GM15510 (cell line): ENCODE results near the gene NLRC5.

Experiments used
- POLR2A ChIP-seq: IDR thresholded peaks from 3 replicates; pipeline ENCODE4 v1.6.1; 2011; ENCODE audit warnings: borderline replicate concordance; ENCODE audit not compliant: insufficient read length; ENCODE audit errors: extremely low read depth

The NLRC5 gene

DNA sequence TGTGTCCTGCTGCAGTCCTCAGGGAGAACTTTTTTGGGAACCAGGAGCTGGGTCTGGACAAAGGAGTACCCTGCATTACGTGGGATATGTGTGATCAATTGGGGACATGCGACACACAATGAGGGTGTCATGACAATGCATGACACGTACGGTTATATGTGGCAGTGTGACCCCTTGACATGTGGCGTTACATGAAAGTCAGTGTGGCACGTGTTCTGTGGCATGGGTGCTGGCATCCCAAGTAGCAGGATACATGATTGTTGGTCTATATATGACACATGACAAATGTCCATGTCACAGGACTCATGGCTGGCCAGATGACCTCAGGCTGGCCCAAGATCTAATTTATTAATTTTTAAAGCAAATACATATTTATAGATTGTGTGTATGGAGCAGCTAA lies 93.3 kb downstream of the NLRC5 start:
- TF ChIP-seq POLR2A: no peak

DNA sequence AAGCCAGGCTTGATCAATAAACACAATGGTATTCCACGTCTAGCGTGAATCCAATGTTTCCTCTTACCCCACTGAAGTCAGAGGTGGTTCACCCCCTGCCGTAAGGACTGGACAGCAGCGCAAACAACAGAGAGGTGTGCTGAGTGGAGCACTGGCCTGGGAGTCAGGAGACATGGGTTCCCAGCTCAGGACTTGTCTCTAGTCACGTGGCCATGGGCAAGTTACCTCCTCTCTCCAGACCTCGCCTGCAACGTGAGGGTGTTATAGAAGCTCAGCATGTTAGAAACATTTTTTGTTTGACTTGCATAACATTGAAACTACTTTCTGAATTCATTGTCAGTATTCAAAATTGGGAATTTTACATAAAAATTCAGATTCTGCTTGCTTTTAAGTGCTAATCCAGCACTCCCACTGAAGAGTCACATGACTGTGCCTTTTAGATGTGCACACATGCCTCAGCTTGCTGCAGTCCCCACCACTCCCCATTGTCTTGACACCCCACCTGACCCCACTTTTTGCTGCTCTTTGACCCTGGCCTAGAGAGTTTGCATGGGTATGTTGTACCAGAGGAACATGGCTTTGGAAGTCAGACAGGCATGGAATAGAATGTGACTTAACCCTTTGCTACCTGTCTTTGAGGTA lies 94.2 kb downstream of the NLRC5 start:
- TF ChIP-seq POLR2A: no peak

- no peak for TF ChIP-seq POLR2A
Observed at GRCh38 chr16:57084257-57084770, 95.0 kb downstream of the NLRC5 start.

GRCh38 chr16:57084996-57085395 lies 95.6 kb downstream of the NLRC5 start:
- no peak for TF ChIP-seq POLR2A

DNA sequence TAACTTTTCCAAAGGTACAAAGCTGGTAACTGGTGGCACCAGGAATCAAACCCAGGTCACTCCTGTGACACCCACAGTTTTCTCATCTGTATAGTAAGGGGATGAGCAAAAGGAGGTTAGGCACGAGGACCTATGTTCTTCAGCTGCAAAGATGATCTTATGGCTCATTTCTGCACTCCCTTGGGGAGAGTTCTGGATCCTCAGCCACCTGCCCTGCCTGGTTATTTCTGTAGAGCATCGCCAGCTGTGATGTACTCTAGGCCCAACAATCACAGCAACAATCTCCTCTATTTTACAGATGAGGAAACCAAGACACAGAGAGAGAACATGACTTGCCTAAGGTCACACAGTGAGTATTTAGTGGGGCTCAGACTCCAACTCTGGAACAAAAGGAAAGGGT lies 97.6 kb downstream of the NLRC5 start:
- no peak for TF ChIP-seq POLR2A

DNA sequence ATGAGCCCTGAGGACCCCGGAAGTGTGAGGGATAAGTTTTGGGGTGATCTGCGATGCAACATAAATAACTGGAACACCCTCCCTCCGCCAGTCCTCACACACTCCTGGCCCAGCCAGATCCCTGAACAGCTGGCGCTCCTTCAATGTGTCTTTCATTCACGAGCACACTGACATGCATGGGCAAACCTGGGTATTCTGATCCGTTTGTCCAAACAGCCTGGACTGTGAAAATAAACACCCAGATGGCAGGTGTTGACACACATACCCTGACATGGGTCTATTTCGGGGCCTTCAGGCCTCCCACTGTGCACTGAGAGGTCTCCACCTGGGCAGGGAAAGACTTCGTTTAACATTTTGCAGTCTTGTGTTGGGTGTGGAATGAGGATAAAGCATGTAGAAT lies 100.0 kb downstream of the NLRC5 start:
- no peak for TF ChIP-seq POLR2A

DNA sequence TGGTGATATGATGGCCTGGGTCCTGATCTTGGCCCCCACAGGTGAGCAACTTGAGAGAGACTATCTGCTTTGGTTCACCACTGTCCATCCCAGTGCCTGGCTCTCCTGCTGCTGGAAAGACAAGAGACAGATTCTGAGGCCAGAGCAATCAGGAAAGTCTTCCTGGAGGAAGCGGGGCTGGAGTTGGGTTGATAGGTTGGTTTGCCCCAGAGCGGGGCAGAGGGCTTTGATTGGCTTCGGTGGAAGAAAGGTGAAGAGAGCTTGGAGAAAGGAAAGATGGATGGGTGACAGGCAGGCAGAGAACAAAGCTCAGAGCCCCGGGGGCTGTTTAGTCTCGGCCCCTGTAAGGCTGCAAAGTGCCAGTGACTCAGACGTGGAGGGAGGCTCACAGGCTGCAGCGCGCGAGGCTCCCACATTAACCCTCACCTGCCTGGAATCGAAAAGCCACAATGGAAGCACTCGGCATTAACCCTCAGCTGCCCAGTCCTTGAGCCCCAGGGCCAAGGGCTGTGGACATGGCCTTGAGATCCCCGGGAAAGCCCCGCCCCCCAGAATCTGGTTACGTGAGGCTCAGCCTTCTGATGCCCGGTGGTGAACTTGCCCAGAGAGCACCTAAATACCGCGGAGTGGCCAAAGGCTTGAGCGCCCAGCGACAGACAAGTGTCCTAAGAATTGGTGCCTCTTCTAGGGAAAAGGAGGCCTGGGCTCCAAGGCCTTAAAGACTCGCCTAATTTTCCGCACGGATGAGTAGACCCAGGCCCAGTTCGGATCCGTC lies 102.0 kb downstream of the NLRC5 start:
- no peak for TF ChIP-seq POLR2A

DNA sequence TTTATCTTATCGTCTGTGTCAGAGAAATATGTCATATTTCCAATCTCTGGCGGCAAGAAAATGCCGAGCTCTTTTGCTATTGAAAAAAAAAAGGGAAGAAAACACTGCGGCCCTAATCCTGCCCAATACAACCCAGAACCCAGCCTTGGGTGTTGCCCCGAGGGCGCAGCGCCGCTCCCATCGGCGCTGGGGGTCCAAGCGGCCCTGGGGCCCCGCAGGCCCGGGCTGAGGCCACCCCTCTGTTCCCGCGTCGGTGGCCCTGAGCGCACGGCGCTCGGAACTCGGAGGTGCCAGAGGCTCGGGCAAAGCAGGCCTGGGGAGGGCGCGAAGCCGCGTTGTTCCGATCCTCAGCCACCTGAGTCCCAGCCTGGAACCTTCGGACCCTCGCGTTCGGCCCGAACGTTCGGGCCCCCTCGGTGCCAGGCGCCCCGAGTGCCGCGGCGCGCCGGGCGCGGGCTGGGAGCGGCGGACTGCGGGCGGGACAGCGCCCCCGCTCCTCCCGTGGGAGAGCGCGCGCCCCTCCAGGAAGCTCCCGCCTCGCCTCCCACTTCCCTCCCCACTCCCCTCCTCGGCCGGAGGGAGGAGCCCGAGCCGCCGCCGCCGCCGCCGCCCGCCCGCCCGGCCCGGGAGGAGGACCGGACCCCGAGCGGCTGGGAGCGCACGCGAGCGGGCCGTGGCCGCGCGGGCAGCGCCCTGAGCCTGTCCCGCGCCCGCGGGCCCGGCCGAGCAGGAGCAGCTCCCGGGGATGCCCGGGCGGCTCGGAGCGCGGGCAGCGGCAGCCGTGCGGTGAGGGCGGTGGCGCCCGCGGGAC lies 102.8 kb downstream of the NLRC5 start, which contains the start of gene CPNE2:
Gene CPNE2 (plus strand): TSS at position 609 of the 811 bp plus-strand sequence. CDS start 18,160 bp downstream, outside the sequence.
- no peak for TF ChIP-seq POLR2A

DNA sequence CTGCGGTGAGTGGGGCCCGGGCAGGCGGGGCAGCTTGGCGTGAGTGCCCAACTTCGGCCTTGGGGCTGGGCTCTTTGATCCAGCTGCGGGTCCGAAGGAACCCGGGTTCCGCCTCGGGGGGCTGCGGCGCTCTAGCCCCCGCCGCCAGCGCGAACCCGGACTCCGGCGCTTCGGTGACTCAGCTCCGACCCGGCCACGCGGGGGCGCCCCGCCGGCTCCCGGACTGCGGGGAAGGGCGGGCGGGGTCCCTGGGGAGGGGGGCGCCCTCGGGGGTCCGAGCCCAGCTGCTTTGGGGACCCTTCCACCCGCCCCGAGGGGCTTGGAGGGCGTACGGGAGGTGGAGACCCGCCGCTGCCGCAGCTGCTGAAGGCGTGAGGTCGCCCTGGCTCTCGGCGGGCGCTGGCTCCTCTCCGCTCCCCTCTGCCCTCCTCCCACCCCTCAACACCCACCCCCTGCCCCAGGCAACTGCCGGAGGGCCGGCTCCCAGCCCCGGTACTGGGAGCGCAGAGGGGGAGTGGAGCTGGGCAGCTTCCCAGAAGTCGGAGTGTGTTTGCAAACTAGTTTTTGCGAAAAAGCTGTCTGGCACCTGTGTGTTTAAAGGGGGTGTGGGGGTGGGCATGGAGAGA lies 103.5 kb downstream of the NLRC5 start:
- TF ChIP-seq POLR2A: no peak

DNA sequence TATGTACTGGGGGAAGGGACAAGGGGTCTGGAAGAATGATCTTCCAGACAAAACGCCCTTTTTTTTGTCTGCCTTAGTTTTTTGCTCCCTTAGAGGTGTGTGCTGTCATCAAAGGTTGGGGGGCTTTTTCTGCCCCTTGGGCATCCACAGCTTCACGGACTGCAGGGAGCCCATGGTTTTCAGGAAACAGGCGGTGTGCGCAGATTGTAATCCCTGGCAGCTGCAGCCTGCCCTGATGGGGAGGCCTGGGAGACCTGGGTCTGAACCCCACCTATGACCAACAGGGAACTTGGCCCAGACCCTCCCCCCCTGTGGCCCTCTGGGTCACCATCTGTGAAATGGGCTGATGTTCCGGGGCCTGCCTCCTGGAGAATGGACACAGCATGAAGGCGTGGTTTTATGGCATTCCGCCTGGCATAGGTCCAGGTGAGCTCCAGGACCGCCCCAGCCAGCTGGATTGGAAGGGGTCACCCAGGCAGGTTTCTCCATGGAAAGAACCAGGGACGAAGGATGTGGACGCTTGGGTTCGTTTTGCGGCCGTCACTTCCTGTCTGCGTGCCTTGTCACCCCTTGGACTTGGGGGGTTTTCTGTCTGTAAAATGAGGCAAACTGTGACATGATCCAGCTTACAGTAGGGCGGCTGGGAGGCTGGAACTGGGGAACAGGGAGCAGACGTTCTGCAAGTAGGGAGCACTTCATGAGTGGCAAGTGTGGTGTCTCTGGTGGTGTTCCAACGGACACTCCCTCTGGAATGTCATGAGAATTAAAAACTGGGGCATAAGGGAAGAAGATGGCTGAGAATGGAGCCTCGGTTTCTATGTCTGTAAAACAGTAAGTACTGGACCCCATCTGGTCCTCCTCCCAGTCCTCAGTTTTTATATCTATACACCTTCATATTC lies 104.6 kb downstream of the NLRC5 start:
- TF ChIP-seq POLR2A: no peak

DNA sequence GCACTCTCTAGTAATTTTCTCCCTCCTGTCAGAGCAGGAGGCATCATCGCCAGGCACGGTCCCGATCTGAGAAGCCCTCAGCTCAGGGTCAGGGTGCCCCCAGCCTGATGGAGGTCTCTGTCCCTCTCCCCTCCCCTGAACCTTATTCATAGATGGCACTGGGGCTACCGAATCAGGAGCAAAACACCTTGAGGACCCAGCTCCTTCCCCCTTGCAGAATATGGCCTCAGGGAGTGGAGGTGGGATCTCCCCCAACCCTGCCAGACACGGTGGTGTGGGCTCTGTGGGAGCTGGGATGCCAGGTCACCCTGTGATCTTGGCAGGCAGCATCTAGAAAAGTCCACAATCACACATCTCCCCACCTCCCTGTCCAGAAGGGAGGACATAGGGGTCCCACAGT lies 105.6 kb downstream of the NLRC5 start:
- no peak for TF ChIP-seq POLR2A

- no peak for TF ChIP-seq POLR2A
Observed at GRCh38 chr16:57096192-57096591, 106.8 kb downstream of the NLRC5 start.

- no peak for TF ChIP-seq POLR2A
Observed at GRCh38 chr16:57096793-57097192, 107.4 kb downstream of the NLRC5 start.
